SK-MEL-5 (cell line): ENCODE measurements around the gene EDAR. TPM values are rescaled to one million over a fixed set of nuclear protein-coding genes. Genes with fewer than 3 reads are reported as not detected.

Experiments
- DNase-seq: peaks from one replicate; pipeline ENCODE4 v3.0.0-alpha.2; 2016; ENCODE audit warnings: low read depth, low spot score
- in situ Hi-C: cut with HindIII; loops from 2 replicates; pipeline ENCODE4 v1.10.0; 2016; ENCODE audit warnings: low sequenced_read_pairs, high pct_unique_total_duplicates, low pct_unique_long_range_greater_than_20kb
- total RNA-seq: library from RNA; depleted of rRNA; stranded (reverse); fragments of >200 nt; shearing (Covaris generic); gene quantifications from 2 replicates; pipeline ENCODE4 v1.2.3, GENCODE V29; 2014

EDAR gene
- total RNA-seq, 1 experiment from 2014 or later, result not detected

DNA sequence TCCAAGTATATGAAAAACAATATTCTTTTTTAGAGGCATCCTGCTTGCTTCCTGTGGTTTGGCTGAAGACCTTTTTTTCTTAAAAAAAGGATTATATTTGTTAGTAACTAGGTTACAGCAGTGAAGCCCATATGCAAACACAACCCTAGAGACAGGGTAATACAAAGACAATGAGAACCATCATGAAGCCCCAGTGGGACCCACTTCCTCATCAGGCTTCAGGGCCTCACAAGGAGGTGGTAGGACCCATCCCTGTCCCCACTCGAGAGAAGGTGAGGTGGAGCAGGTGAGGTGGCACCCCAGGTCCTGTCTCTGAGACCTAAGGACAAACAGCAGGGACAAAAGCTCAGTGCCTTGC lies 80.3 kb downstream of the EDAR start:
- in situ Hi-C loops, result no loop called here
- no peak for DNase-seq

DNA sequence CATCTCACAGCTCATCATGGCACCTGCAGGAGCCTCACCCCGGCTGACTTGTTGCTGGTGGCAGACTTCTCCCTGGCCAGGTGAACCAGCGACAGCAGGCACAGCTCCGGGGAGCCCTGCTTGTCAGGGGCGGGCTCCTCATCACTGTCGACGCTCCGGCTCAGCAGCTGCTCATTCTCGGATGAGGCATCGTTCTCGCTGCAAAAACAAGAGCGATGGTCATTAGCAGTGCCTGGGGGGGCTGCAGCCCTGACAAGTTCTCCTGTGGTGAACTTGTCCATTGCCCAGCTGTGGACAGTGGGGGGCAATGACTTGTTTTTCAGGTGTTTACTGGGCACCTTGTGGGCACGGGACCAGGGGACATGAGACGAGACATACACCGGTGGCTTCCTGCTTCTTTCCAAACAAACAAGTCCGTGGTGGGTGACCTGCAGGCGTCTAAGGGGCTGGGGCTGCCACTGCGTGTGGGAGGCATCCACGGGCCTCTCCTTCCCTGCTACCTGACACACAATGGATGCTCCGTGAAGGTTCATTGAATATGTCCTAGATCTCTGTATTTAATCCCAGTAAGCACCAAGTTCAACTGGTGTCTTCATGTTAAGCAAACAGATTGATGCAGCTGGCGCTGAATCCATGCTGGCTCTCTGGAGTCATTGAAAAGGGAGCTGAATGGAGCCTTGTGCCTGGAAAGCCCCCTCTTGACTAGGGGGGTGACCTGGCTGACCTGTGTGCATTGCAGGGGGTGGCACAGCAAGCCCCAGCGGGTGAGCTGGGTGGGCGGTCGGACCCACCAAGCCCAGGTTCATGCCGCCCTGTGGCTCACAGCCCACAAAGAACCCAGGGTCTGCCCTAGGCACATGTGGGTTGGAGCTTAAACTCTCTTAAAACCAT lies 81.0 kb downstream of the EDAR start:
- DNase-seq, result no peak
- in situ Hi-C loops, result no loop called here

DNA sequence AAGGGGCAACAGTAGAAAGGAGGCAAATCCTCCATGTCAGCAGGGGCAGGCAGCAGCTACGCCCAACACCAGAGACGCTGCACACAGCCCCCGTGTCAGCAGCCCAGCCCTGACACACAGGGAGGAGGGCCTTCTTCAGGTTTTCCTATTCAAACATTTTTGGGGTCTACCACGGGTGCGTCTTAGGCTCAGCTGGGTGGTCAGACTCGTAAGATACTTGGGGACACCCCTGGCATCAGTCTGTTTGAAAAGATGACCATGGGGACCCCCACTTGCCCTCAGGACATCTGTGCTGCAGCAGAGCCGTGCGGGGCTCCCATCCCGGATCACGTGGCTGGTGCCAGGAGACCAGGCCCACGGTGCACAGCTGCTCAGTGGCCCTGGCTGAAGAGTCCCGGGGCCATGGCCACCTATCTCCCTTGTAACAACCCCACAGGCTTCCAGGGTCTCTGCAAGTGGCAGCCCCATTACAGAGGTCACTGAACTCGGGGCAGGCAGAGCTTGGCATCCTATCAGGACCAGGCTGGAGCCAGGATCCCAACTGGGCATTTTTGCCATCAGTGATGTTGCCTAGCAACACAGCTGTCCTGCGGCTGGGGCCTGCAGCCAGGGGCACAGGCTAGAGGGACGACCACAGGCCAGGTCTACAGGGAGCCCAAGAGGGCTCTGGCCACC lies 82.5 kb downstream of the EDAR start:
- in situ Hi-C loops, result no loop called here
- DNase-seq, result no peak

DNA sequence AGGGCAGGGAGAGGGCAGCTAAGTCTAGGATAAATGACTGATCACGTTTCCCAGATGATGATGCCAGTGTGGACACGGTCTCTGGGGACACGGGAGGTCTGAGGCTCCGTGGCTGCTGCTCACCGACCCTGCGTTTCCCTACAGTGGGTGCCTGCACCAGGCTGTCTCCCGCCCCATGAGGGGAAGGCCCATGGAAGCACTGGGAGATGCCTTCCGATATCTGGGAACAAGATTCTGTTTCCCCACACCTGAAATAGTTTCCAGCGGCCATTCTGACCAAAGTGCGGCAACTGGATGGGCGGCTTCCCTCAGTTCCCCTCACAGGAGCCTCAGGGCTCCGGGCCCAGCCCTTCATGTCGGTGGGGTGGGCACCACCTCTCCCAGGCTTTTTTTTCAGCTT lies 83.1 kb downstream of the EDAR start:
- no peak for DNase-seq
- in situ Hi-C loops, result no loop called here

DNA sequence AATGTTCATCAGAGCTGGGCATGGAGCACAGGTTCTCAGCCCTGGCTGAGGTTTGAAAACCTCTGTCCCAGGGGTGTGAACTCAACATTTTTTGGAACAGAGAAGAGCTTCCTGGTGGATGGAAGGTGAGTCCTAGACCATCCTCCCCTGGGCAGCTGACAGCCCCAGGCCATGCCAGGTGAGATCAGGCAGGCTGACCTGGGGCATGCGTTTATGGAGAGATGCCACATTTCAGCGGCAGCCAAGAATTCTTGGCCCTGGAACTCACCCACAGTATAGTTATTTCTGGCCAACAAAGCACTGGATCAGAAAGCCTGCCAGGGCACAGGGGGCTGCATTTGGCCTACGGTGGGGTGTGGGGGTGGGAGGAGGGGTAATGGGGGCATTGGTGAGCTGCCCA lies 83.8 kb downstream of the EDAR start:
- in situ Hi-C loops, result no loop called here
- no peak for DNase-seq

DNA sequence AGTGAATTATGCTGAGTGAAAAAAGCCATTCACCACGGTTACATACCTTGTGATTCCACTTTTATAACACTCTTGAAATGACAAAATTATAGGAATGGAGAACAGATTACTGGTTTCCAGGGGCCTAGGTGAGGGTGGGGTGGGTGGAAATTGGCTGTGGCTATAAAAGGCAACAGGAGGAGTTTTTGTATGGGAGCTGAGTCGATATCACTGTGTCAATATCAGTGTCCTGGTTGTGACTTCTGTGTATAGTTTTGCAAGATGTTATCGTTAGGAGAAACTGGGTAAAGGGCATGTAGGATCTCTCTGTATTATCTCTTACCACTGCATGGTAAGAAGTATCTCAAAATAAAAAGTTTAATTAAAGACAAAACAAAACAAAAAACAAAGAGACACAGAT lies 84.3 kb downstream of the EDAR start:
- in situ Hi-C loops, result no loop called here
- no peak for DNase-seq

DNA sequence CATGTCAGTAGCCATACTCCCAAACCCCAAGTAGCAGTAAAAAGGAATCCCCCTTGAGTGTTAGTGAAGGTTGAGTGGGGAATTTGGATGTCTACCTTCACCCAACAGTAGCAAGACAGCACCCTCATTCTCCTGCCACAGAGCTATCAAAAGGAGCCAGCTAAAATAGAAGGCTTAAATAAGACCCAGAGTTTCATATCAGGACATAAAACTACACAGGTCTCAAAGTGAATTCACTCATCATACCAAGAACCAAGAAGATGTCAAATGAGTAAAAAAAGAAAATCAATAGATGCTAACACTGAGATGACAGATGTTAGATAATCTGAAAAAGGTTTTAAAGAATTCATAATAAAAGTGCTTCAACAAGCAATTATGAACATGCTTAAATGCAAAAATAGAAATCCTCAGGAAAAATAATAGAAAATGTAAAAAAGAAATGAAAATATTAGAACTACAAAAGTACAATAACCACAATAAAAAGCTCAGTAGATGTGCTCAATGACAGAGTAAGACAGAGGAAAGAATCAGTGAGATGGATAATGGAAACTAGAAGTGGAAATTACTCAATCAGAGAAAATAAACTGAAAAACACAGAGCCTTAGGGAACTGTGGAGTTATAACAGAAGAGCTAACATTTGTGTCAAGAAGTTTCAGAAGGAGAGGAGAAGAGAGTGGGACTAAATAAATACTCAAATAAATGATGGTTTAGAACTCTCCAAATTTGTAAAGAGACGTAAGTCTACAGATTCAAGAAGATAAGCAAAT lies 90.5 kb downstream of the EDAR start:
- DNase-seq, result no peak
- in situ Hi-C loops, result no loop called here

DNA sequence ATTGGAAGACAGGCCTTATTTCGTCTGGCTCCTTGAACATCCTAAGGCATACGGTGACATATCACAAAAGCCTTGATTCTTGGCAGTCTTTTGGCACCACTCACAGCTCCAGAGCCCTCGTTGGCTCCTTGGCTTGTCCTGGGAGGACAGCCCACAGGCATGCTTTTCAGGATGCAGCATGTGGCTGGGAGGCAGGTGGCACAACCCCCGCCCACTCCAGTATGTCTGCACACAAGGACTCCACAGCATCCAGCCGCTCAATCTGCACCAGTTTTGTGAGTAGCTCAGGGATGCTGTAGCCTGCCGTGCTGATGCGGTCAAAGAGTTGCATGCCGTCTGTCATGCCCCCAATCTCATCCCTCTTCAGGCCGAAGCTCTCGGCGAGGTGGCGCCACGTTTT lies 92.3 kb downstream of the EDAR start:
- DNase-seq, result no peak
- in situ Hi-C loops, result no loop called here

DNA sequence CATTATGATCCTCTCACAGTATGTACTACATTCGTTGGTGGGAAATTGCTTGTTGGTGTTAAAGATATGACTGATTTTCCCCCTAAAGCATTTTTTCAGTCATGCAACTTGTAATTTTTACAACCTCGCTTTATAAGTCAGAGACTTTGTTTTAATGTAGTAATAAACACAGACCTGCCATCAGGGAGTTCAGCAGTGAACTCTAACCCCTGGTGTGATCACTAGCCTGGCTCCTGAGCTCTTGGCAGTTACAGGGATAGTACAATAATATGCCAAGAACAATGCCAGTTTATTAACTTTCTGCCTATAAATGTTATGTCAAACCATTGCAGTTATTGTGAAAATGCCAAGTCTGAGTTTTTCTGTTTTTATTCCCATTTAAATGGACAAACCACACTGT lies 93.8 kb downstream of the EDAR start:
- no peak for DNase-seq
- in situ Hi-C loops, result no loop called here

DNA sequence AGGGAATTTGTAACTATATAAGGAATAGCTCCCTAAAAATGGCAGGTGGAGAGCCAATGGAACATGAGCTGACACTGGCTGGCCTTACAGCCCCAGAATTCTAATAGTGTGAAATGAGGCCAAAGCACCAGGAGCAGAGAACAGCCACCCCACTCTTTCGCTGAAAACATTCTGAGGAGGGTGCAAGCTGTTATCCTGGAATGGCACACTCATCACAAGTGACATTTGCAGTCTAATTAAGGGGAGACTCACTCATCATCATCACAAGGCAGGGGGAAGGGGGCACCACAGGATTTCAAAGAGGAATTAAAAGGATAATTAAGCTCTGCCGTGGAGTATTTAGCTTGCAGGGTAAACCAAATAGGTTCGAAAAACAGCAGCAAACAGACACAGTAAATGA lies 94.3 kb downstream of the EDAR start:
- DNase-seq, result no peak
- in situ Hi-C loops, result no loop called here

DNA sequence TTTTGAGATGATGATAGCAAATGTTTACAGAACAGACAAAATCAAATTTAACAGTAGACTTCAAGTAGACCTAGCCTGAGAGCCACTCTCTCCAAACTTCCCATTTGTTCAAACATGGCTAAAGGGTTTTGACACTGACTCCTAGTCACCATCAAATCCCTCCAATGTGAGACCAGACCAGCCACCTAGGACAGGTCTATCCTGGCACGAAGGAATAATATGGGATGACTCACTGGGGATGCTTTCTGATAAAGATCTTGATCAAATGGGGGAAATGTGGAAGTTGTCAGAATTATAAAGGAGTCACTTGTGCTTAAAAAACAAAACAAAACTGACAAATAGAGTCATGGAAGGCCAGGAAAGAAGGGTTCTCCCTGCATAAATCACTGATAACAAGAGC lies 95.7 kb downstream of the EDAR start:
- in situ Hi-C loops, result no loop called here
- DNase-seq, result no peak

DNA sequence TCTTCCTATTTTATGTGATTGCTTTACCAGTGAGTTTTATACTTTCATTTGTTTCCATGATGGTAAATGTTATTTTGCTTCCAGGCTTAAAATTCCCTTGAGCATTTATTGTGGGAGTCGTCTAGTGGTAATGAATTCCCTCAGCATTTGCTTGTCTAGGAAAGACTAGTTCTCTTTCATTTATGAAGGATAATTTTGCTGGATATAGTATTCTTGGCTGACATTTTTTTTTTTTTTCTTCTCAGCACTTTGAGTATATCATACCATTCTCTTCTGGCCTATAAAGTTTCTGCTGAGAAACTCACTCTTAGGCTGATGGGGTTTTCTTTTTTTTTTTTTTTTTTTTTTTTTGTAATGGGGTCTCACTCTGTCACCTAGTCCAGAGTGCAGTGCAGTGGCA lies 99.1 kb downstream of the EDAR start:
- in situ Hi-C loops, result no loop called here
- DNase-seq, result no peak

DNA sequence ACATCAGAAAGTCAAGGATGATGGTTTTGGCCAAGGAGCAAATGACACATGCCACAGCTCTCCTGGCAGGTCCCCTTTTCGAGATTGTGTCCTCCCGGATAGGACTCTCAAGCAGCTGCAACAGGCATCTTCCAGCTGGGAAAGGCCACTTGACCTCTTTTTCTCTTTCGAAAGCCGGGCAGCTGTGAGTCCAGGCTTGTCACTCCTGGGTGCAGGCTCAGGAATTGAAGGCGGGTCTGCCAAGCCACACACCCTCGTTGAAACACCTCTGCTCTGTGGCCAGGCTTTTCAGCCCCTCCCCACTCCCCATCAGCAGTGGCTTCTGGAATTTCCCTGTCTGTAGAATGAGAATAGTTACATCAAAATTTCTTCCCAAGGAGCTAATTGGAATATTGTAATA lies 104.4 kb downstream of the EDAR start:
- in situ Hi-C loops, result no loop called here
- DNase-seq, result no peak

DNA sequence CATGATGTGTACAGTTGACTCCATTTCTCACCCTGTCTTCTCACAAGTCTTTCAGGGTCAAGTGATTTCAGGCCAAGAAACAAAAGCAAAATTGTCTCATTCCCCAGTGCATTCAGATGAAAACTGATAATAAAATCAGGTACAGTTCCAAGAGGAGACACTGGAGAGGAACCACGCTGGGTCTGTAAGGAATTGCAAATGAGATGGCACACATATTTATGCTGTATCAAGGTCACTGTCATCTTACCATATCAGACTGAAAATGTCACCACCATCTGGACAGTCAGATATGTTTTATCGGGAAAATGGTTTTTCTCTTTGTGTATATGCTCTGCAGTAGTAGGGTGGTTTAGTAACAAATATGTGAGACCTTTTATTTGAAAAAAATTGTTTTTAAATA lies 110.7 kb downstream of the EDAR start:
- in situ Hi-C loops, result no loop called here
- DNase-seq, result no peak

DNA sequence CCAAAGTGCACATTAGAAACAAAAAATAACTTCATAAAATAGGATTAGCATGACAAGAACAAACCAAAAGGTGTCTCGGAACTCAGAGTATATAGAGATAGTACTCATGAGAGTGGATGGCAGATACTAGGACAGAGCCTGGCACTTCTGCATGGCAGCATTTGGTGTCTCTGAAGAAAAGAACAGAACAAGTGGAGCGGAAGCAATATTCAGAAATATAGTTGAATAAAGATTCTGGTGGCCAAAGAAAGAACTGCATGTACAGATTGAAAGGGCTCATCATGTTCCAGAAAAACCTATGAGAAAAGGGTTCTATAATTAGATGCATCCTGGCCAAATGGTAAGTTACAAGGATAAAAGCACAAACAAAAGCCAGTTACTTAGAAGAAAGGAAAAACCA lies 111.5 kb downstream of the EDAR start:
- DNase-seq, result no peak
- in situ Hi-C loops, result no loop called here

DNA sequence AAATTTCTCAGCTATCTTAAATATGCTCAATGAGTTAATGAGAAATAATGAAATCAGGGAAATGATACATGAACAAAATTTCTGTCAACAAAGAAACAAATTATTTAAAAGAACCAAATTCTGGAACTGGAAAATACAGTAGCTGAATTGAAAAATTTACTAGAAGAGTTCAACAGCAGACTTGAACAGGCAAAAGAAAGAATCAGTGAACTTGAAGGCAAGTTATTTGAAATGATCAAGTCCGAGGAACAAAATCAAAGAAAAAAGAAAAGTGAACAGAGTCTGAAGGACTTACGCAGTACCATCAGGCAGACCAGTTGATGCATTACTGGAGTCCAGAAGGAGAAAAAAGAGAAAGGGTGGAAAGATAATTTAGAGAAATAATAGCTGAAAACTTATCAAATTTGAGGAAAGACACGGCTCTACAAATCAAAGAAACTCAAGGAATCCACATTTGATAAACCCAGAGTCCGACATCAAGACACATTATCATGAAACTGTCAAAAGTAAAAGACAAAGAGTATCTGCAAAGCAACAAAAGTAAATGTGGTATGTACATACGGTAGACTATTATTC lies 118.9 kb downstream of the EDAR start:
- DNase-seq, result no peak
- in situ Hi-C loops, result no loop called here

DNA sequence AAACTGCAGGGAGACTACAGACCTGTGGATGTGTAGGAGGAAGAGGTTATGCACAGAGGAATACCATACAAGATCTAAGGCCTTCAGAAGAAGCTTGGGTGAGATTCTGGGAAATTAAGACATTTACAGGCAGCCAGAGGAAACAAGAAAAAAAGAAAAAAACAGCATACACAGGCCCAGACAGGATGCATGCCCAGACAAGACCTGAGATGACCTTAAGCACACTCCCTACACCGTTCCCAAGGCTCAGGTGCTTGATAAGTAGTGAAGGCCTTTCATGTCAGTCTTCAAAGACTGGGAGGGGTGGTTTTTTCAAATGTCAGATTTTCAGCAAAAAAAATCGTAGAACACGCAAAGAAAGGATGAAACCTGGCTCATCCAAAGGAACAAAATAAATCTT lies 119.5 kb downstream of the EDAR start:
- in situ Hi-C loops, result no loop called here
- DNase-seq, result no peak

DNA sequence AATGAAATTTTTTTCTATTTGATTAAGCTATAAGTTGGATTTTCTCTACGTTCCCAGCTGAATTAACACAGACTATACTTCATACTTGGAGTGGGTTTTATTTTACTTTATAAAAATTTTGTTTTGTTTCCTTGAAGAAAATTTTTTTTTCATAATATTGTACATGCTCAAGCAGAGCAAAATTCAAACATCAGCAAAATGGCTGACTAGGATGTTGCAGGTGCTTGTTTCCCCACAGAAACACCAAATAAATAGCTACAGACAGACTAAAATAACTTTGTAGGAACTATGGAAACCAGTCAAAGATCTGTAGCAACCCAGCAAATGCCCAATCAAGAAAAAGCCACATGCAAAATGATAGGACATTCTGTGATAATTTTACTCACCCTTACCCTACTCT lies 120.1 kb downstream of the EDAR start:
- DNase-seq, result no peak
- in situ Hi-C loops, result no loop called here
